SIG-M5 (cell line): Measurements from ENCODE around the gene SUPT4H1.

Experiments
- DNase-seq: peaks from one replicate; lab custom pipeline; 2025; lab: John Stamatoyannopoulos, UW

Gene SUPT4H1

DNA sequence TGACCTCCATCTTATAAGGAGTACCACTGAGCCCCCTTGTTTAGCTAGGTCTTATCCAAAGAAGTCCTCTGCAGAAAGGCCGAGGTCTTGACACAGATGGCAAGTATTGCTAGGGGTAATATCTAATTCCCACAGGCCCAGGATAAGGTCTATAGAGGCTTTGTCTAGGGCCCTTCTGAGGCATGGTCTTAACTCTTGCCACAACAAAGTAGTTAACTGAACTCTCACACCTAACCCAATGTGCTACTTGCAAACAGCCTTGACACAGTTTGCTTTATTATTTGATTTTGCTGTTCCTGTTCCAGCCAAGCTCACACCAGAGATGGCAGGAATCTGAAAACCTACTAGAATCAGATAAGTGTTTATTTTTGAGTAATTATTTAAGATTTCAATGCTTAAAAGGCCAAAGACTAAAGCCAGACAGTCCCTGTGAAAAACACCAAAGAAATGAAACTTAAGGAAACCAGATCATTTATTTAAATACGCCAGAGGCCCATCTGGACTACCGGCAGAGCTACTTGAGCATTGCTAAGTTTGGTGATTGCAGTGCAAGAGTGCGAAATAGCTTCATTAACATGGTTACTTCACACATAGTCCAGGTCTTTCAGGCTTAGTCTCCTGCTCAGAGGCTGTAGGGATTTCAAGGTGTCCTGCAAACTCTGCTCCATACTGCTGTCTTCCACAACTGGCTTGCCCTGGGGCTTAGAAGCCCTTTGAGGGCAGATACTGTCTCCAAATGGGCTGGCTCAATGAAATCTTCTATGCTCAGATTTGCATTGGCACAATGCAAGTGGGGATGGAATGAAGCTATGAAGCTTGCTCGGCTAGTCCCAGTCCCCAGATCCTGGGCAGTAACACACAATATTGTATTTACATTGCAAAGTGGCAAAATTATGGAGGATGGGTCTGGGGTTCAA, 28.5 kb upstream of the SUPT4H1 start:
- no peak for DNase-seq

DNA sequence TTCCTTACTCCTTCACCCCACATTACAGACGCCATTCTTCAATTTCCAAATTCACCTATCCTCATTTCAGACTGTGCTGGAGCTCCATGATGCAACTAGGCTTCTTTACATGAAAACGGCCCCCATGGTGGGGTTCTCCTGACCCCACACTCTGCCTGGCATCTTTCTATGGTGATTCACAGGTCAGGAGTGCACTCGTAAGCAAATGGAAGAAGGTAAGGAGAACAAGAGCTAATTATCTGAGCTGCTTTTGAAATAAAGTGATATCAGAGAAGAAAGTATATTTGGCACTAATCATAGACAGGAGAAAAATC, 27.5 kb upstream of the SUPT4H1 start:
- DNase-seq = no peak

DNA sequence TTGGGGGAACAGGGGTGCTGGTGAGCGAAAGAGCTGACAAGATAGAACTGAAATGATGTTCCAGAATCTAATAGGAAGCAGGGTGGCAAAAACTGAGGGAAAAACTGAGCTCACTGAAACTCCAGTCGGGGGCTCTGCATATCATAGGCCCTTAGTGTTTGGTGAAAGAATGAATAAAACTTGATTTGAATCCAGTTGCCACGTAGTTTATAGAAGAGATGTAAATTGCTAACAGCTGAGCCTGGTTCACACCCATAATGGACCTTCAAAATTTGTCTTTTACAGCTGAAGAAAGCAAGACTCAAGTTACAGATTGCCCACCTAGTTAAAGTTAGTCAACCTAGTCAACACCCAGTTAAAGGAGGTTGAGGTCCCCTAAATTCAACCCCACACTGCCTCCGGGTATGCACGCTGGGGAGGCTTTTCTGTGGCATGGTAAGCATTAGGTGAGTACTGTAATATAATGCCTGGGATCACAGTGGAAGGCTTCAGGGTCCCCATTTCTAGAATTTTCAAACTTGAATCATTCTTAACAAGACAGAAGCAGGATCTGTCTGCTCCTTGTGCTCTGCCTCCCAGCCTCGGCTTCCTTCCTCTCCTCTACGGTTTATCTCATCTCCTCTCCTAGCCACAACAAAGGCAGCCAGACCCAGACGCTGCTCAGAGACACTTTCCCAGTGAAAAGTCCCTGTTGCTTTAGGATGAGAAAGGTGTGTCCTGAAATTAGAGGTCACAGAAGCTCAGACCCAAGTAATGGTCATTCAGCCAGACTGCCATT, 26.9 kb upstream of the SUPT4H1 start:
- DNase-seq = no peak

DNA sequence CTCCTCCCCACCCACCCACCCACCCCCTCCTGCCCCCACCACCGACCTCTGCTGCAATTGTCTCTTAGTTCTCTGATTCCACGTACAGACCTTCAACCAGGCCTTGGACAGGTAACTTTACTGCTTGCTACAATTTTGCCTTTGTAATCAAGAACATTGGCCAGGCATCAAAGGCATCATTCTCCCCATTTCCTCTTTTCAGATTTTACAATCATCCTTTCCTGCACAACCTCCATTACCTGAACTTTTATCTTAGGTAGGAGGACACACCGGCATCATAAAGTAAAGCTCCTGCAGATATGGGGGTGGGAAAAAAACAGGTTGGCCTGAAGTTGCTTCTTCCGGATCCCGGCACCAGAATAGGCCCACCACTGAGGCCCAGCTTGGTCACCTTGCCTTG, 25.7 kb upstream of the SUPT4H1 start:
- DNase-seq = no peak

DNA sequence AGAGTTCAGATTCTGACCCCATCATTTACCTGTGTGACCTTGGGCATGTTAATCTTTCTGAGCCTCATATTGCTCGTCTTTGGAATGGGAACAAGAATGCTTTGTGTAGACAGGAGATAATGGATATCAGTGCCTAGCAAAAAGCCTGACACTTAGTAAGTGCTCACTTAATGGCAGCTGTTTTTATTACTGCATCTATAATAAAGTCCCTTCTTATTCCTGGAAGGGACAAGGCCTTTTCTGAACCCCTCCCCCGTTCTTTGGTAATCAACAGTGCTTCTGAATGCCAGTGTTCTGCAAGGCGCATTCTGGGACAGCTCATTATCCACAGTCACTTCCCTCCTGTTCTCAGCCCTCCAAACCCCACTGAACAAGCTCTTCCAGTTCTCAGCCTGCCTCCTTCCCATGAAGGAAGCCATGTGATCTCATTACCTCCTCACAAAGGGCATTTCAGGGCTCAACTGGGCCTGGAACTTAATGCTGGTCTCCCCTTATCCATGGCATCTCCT, 25.1 kb upstream of the SUPT4H1 start:
- no peak for DNase-seq

DNA sequence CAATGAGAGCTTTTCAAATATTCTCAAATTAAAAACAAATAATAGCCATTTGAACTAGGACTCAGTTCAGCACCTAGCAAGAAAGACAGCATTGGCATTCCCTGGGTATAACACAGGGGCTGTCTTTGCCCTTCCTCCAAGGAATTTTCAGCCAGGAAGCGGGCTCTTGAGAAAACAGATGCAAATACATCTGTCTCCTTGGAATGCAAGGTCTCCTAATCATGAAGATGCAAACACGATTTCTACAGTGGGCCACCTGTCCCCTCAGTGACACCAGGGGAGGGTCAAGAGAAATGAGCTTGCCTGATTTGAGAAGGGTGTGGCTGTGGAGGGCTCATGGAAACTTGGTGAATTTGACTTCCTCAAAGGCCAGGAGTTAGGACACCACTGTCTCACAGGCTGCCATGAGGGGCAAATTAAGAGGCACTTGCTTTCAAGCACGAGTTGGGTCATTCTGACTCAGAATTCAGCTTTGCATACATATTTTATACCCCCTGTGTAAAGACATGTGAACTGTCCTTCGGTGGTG, 24.5 kb upstream of the SUPT4H1 start:
- DNase-seq = no peak

DNA sequence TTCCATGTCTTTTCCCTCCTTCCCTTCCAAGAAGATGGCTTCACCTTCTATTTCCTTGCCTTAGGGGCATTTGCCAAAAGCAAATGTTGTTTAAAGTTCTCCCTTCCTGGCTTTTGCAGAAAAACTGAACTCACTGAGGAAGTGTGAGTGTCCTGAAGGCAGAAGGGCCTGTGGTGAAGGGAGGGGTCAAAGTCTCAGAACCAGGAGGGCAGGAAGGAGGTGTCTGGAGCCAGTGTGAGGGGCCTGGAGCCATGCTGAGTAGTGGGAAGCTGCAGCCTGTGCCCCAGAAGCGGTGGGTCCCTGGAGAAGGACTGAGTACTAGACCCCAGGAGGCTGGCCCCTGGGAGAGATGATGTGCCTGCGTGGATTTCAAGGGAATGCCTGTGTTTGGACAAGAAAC, 23.8 kb upstream of the SUPT4H1 start:
- DNase-seq = no peak

DNA sequence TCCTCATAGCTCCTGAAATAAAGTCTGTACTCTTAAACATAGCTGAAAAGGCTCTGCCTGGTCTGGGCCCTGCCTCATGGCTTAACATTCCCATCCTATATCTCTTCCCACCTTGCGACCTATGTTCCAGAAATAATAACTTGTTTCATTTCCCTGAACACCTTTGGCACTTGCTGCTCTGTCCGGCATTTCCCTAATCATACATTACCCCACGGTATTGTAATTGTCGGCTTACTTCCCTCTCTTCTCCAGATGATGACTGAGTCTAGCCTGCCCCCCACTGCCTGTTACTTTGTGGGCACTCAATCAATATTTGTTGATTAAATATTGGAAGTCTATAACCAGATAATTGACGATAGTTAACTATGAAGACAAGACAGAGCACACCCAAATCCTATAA, 23.3 kb upstream of the SUPT4H1 start:
- DNase-seq = no peak

DNA sequence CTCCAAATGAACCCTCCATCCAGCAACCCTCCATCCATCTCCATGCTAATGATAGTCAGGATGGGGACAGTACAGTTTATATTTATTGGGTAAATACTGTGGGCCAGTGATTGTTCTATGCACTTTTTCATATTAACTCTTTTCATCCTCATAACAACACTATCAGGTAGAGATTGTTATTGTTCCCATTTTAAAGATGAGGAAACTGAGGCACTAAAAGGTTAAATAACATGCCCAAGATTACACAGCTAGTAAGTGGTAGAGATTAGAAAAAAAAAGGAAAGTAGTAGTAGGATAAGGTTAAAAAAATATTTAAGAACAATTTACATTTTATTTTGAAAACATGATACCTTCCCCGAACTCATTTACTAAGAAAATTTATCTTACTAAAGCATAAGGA, 21.9 kb upstream of the SUPT4H1 start:
- no peak for DNase-seq

DNA sequence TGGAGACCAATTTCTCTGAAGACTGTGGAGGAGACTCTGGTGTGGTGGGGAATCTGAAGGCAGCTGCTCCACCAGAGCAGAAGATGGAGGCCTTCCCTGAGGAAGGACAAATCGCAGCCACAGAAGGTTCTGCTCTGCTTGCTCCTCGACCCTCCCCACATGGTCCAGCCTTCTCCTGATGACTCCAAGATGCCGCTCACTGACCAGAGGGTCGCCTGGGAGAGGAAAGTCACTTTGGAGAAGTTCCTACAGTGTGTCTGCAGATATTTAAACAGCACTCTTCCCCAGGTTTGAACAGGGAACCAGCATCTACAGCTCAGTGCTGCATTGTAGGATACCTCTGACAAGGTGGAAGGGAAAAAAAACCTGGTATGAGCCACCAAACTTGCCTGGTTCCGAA, 21.0 kb upstream of the SUPT4H1 start:
- DNase-seq = no peak

DNA sequence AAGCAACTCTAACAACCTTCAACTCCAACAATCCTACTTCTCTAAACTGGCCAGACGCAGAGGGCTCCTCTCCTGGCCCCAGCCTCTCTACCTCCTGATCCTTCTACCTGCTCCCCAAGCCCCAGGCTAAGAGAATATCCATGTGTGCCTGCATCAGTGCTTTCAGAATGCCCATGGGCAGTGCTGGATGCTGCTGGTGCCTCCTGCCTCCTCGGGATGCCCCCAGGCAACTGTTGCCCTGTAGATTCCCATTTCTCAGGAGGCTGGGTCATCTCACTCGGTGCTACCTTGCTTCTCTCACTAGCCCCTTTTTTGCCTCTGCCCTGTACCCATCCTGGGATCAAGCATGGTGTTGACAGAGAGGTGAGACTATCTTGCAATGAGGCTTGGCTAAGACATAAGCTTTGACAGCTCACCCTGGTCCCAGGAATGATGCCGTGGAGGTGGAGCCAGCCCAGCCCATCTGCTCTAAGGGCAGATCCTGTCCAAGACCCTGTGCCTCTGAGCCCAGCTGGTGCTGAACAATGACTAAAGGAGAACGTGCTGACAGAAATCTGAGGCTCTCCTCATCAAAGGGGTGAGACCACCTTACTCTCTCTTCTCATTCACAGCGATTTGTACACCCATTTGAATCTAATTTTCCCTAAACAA, 19.4 kb upstream of the SUPT4H1 start:
- DNase-seq = no peak

DNA sequence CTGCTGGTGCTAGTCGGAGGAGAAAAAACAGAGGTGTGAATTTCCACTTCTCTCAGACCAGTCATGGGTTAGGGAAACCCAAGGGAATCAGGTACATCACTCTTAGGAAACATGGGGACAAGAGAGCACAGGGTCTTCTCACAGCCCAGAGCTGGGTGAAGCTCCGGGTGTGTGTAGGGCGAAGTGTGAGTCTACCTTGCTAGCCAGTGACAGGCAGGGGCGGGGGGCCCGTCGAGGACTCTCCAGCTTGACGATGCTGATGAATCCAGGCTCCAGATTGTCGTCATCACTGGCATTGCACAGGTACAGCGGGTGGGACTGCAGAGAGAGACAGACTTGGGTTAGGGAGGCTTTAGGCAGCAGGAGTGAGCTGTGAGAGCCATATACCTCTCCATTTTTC, 18.7 kb upstream of the SUPT4H1 start:
- DNase-seq = no peak

DNA sequence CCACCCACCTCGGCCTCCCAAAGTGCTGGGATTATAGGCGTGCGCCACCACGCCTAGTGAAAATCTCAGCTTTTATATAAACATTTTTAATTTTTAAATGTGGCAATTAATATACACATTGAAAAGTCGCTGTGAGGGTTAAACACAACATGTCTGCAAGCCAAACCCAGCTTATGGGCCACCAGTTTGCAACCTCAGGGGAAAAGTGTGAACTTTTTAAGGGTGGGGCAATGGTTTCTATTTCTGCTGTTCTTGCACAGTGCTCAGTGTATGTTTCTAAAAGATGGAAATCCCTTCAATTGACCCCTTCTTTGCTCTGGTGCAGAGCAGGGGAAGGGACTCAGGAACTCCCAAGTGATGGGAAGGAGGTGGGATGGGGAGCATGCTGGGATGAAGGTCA, 18.3 kb upstream of the SUPT4H1 start:
- DNase-seq = no peak

DNA sequence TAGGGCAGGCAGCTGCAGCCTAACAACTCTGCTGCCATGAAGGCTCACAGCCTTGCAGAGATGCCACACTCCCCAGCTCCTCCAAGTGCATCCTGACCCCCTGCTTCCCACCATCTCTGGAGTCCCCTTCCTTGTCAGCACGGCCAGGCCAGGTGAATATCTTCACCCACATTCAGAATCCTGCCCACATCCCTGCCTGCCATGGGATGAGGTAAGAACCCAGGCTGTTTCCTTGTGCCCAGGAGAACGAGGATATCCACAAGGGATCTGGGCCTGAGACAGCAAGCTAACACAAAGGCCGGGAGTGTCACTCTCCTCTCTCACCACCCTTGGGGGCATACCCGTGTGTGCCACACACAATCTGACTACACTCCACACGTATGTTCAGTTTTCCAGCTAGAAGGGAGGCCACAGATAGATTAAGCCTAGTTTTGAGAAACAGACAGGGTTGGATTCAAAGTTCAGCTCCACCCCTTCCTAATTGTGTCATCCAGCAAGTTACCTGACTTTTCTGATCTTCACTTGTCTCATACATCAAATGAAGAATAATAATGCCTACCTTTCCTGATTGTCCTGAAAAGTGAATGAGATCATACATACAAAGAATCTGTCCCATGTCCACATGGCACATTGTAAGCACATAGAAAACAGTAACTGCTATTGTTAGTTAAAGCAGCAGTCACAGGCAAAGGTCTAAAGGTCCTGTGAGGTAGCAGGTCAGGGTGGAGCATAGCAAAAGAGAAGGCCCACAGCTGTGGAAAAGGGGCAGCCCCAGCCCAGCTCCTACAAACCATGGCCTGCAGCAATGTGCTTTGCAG, 17.4 kb upstream of the SUPT4H1 start:
- DNase-seq = no peak

DNA sequence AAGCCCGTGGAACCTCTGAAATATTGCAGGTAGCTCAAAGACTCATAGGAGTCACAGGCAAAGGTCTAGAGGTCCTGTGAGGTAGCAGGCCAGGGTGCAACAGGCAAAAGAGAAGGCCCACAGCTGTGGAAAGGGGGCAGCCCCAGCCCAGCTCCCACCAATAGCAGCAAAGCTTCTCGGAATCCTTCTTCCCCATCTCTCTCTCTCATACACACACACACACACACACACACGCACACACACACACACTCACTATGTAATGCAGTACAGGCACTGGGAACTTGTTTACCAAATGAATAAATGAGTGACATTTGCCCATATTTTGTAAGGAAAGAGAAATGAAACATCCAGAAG, 16.8 kb upstream of the SUPT4H1 start:
- DNase-seq = no peak

DNA sequence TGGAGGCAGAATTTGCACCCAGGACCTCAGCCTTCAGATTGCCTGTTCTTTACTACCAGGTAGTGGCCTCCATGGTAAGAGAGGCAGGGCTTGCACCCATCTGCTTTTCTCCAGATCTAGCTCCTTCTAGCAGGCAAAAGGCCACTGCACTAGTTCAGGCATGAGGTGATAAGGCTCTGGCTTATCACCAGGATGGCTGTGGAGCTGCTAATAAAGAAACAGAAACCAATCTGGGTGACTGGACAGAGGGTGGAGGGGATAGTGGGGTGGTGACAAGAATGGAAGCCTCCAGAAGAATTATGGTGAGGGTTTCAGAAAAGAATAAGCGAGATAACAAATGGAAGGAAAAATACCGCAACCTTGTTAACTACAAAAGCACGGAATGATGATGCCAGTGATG, 15.5 kb upstream of the SUPT4H1 start:
- DNase-seq = no peak

DNA sequence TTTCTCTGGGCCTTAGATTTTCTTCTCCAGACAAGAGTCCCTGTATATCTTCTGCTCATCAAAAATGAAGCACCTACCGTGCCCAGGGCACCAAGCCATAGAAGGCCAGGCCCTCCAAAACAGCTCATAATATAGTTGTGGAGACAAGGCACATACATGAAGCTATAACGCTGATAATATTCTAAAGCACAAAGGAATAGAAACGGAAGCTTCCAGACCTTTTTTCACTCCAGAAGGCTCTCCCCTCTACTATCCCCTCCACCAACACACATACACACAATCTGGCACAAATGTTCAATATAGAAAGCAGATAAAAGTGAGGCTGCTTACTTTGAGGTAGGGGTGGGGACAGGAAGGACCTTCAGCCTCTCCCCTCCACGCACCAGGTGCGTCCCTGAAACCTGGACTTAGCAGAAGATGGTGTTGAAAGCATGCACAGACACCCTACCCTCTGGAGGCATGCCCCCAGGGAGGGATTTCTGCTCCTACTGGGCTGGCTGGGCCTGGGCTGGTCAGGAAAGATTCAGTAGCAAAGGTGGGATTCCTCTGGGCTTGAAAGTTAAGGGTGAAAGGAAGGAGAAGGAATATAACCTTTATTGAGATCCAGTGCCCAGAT, 14.1 kb upstream of the SUPT4H1 start:
- no peak for DNase-seq

DNA sequence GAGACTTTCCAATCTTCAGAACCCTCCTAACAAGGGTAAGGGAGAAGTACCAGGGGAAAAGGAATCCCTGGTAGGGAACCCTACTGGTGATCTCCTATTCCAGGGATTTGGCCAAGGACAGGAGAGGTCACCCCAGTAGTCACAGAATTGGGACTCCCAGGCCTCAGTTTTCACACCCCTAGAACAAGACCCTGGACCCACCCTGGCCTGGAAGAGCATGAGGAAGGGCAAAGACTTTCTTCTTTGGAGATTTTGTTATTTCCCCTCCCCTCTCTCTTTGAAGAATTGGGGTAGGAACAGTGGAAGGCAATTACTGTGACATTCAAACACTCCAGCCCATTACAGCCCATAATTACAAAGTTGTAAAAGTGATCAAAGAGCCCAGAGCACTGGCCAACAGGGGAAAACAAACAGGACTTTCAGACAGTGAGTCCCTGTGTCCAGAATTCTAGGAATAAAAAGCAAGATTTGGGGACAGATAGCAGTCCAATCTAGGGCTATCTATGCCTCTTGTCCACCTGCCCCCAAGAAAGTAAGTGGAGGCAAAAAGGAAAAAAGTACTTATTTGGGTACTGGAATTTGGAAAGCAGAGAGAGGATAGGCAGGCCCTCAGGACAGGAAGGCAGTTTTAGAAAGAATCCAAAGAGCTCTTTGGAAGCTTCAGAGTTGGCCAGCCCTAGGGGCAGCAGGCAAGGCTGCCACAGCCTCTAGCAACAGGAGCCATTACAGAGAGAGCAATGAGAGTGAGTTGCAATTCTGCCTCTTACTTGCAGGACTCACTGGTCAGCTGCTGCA, 13.4 kb upstream of the SUPT4H1 start:
- no peak for DNase-seq

DNA sequence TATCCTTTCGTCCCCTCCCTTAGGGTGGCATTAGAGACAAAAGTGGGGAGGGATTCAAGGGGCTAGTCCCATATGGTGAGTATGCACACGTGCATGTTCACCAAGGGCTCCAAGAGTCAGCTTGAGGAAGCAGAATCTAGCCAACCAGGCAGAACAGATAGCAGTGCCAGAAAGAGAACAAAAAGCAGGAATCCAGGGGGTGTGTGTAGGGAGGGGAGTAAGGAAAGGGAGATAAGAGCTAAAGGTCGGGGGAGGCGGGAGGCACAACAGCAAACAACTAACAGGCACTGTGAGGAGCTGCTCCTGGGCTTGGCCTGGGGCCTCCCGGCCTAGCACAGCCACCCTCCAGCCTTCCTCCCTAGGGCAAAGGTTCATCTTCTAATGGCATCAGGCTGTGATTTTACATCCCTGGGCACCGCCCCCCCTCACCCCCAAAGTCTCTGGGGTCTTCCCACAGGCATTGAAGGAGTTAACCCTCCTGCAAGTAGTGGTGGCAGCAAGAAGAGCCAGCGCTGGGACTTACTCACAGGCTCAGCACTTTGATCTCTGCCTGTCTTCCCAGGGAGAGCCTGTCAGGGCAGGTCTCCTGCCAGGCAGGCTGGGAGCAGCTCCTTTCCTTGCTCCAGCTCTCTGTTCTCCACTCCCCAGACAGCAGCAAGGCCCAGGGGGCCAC, 12.4 kb upstream of the SUPT4H1 start:
- no peak for DNase-seq
